PC-9 (cell line): ENCODE data around the gene BUD31.

Source experiments
- EZH2 ChIP-seq: fragments of 200-600 bp; sonication (generic); IDR thresholded peaks from 2 replicates; pipeline ENCODE4 v1.8.0; 2017; ENCODE audit warnings: antibody characterized with exemption, low read depth
- TF ChIP-seq, protein P1 (sequence below): fragments of 200-600 bp; sonication (generic); conservative IDR thresholded peaks from 2 replicates; pipeline ENCODE4 v1.6.1; 2017; ENCODE audit warnings: mixed run types, antibody characterized with exemption, mild to moderate bottlenecking, moderate library complexity

- TF ChIP-seq, protein P1, sequence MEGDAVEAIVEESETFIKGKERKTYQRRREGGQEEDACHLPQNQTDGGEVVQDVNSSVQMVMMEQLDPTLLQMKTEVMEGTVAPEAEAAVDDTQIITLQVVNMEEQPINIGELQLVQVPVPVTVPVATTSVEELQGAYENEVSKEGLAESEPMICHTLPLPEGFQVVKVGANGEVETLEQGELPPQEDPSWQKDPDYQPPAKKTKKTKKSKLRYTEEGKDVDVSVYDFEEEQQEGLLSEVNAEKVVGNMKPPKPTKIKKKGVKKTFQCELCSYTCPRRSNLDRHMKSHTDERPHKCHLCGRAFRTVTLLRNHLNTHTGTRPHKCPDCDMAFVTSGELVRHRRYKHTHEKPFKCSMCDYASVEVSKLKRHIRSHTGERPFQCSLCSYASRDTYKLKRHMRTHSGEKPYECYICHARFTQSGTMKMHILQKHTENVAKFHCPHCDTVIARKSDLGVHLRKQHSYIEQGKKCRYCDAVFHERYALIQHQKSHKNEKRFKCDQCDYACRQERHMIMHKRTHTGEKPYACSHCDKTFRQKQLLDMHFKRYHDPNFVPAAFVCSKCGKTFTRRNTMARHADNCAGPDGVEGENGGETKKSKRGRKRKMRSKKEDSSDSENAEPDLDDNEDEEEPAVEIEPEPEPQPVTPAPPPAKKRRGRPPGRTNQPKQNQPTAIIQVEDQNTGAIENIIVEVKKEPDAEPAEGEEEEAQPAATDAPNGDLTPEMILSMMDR = no peak
- TF ChIP-seq EZH2 = no peak
Measured at GRCh38 chr7:99457650-99458493, 49.1 kb downstream of the BUD31 start.
